PC-3 (cell line): ENCODE data around the gene HES1. TPM values are rescaled to one million over a fixed set of nuclear protein-coding genes. Genes with fewer than 3 reads are reported as not detected.
A peak's percentile ranks its signal among the peaks of the same experiment; 100 is the strongest.

Experiments used
- ATAC-seq: fragments of 200-7000 bp; cut with Tn5 transposase; 2 replicates; pipeline ENCODE4 v1.9.1; 2020; ENCODE audit warnings: mild to moderate bottlenecking, moderate library complexity
- BruUV-seq: library from RNA; stranded (reverse); fragments of 400-500 nt; replicated peaks from 2 replicates; lab custom pipeline; 2021; lab: Mats Ljungman, UMichigan
- CTCF ChIA-PET: fragments of 300-600 bp; sonication (Branson Sonifier 250); formaldehyde crosslinking; loops from one replicate; lab custom pipeline; 2022; ENCODE audit warnings: antibody characterized with exemption; lab: Charles Lee
- POLR2A ChIA-PET: fragments of 300-600 bp; sonication (Branson Sonifier 250); formaldehyde crosslinking; loops from one replicate; lab custom pipeline; 2022; ENCODE audit warnings: antibody characterized with exemption; ENCODE audit not compliant: unreplicated experiment; lab: Charles Lee
- DNase-seq: peaks from one replicate; pipeline ENCODE4 v3.0.0-alpha.2; 2015
- H2AFZ ChIP-seq: fragments of 300-600 bp; sonication (generic); 2 replicates; pipeline ENCODE4 v1.6.0; 2016; ENCODE audit warnings: antibody characterized with exemption, low read length
- H3F3A ChIP-seq: fragments of 300-600 bp; sonication (generic); one replicate; pipeline ENCODE4 v1.6.0; 2017; ENCODE audit warnings: antibody characterized with exemption, low read length, control low read depth, mild to moderate bottlenecking; ENCODE audit not compliant: unreplicated experiment
- H3K27ac ChIP-seq: fragments of 300-600 bp; sonication (generic); 2 replicates; pipeline ENCODE4 v1.5.1; 2016; ENCODE audit warnings: mild to moderate bottlenecking, low read length
- H3K27me3 ChIP-seq: fragments of 300-600 bp; sonication (generic); 2 replicates; pipeline ENCODE4 v1.6.1; 2016; ENCODE audit warnings: low read length, mixed read lengths
- H3K36me3 ChIP-seq: fragments of 300-600 bp; sonication (generic); 2 replicates; pipeline ENCODE4 v1.6.1; 2016; ENCODE audit warnings: low read depth, mixed run types, low read length, mixed read lengths
- H3K4me1 ChIP-seq: fragments of 300-600 bp; sonication (generic); 2 replicates; pipeline ENCODE4 v1.5.1; 2016; ENCODE audit warnings: low read length; ENCODE audit not compliant: insufficient read depth
- H3K4me2 ChIP-seq: fragments of 300-600 bp; sonication (generic); 2 replicates; pipeline ENCODE4 v1.6.0; 2016; ENCODE audit warnings: low read length
- H3K4me3 ChIP-seq: fragments of 300-600 bp; sonication (generic); 2 replicates; pipeline ENCODE4 v1.5.1; 2016; ENCODE audit warnings: mild to moderate bottlenecking, low read length, mixed read lengths
- H3K79me2 ChIP-seq: fragments of 300-600 bp; sonication (generic); 2 replicates; pipeline ENCODE4 v1.6.1; 2017; ENCODE audit warnings: low read length, mixed read lengths
- H3K9ac ChIP-seq: fragments of 300-600 bp; sonication (generic); 2 replicates; pipeline ENCODE4 v1.6.0; 2016; ENCODE audit warnings: mild to moderate bottlenecking, low read length
- H3K9me2 ChIP-seq: fragments of 300-600 bp; sonication (generic); replicated peaks from 2 replicates; pipeline ENCODE4 v1.6.1; 2016; ENCODE audit warnings: mixed run types, low read length, mixed read lengths
- H3K9me3 ChIP-seq: fragments of 300-600 bp; sonication (generic); 2 replicates; pipeline ENCODE4 v1.6.1; 2016; ENCODE audit warnings: low read length, mixed read lengths
- H4K20me1 ChIP-seq: fragments of 300-600 bp; sonication (generic); 2 replicates; pipeline ENCODE4 v1.6.1; 2016; ENCODE audit warnings: low read length, mixed read lengths
- CTCF ChIP-seq: fragments of 300-600 bp; sonication (generic); conservative IDR thresholded peaks from 2 replicates; pipeline ENCODE4 v1.5.1; 2017; ENCODE audit warnings: antibody characterized with exemption, low read depth, mild to moderate bottlenecking, low read length
- EZH2 ChIP-seq: fragments of 300-600 bp; sonication (generic); IDR thresholded peaks from one replicate; pipeline ENCODE4 v1.6.1; 2017; ENCODE audit warnings: antibody characterized with exemption, mild to moderate bottlenecking, low read length; ENCODE audit not compliant: unreplicated experiment
- EZH2phosphoT487 ChIP-seq: fragments of 300-600 bp; sonication (generic); IDR thresholded peaks from 2 replicates; pipeline ENCODE4 v1.6.1; 2018; ENCODE audit warnings: mild to moderate bottlenecking, antibody characterized with exemption, low read length, borderline replicate concordance
- intact Hi-C: fragments of 100-400 bp; cut with micrococcal nuclease; formaldehyde crosslinking; loops from 2 replicates; pipeline ENCODE4 v1.9.0; 2023
- total RNA-seq: library from RNA; depleted of rRNA; stranded (reverse); fragments of >200 nt; gene quantifications from 2 replicates; pipeline ENCODE4 v1.2.3, GENCODE V29; 2014

HES1 gene
- total RNA-seq, 1 experiment from 2014 or later, result 906 TPM

GRCh38 chr3:194137008-194137505 lies 1.1 kb downstream of the HES1 start:
- Histone ChIP-seq H3K9me3 (no peaks in the 10 kb centered on the region), H3K4me2 (peak overlapping the region; percentile 96), H3F3A (peaks cover 21% of the 10 kb centered on the region), H3K9me2 (no peaks in the 10 kb centered on the region), H3K79me2 (peaks cover 42% of the 10 kb centered on the region), H3K36me3 (peaks cover 18% of the 10 kb centered on the region; the same call in 1 of the 2 replicates), H3K4me3 (peak overlapping the region; percentile 89), H4K20me1 (peaks cover 22% of the 10 kb centered on the region), H3K4me1 (peaks cover 55% of the 10 kb centered on the region), H3K27me3 (no peaks in the 10 kb centered on the region), H3K27ac (peak overlapping the region; percentile 87), H2AFZ (no peak overlapping the region), H3K9ac (peak overlapping the region; percentile 84)
- no peak for TF ChIP-seq EZH2phosphoT487
- TF ChIP-seq CTCF, result no peak
- TF ChIP-seq EZH2, result no peak
- ChIA-PET CTCF (interaction anchor here (1.3 to 1.4 kb wide), 2 partner anchors 178 to 356 kb away, joined by 4 to 9 read pairs; no protein-coding TSS in a partner anchor), POLR2A (interaction anchor here (1.2 to 1.6 kb wide), 5 partner anchors 186 to 356 kb away, joined by 3 to 10 read pairs (median 5); no protein-coding TSS in a partner anchor)
- BruUV-seq, result no TSS peak
- ATAC-seq, result no peak
- intact Hi-C loops, result loop anchor here (5.0 kb wide), 1 partner anchor 475 kb away; no protein-coding TSS in a partner anchor
- peak; percentile 55 for DNase-seq

- POLR2A ChIA-PET, result interaction anchor here (0.7 to 1.7 kb wide), 11 partner anchors 49 to 357 kb away, joined by 3 to 15 read pairs (median 6); no protein-coding TSS in a partner anchor
Observed at GRCh38 chr3:194137506-194138474, 1.8 kb downstream of the HES1 start.

More at GRCh38 chr3:194137506-194138474, 1.8 kb downstream of the HES1 start:
- ATAC-seq, result peak; percentile 0; the same call in 1 of the 2 replicates
- Histone ChIP-seq H3K4me2 (peak overlapping the region; percentile 96), H3K4me1 (peaks cover 55% of the 10 kb centered on the region), H3K9me2 (no peaks in the 10 kb centered on the region), H3K4me3 (peak overlapping the region; percentile 89), H3K36me3 (peaks cover 18% of the 10 kb centered on the region; the same call in 1 of the 2 replicates), H3F3A (peaks cover 24% of the 10 kb centered on the region), H2AFZ (no peak overlapping the region), H3K9ac (peak overlapping the region; percentile 84), H3K79me2 (peaks cover 42% of the 10 kb centered on the region), H3K9me3 (no peaks in the 10 kb centered on the region), H4K20me1 (peaks cover 22% of the 10 kb centered on the region), H3K27ac (peak overlapping the region; percentile 87), H3K27me3 (no peaks in the 10 kb centered on the region)
- DNase-seq, result peak; percentile 72
- CTCF ChIA-PET, result interaction anchor here (0.5 to 4.2 kb wide), 5 partner anchors 21 to 357 kb away, joined by 4 to 42 read pairs (median 6); no protein-coding TSS in a partner anchor
- TF ChIP-seq EZH2 (no peak), CTCF (peak; percentile 39), EZH2phosphoT487 (peak; percentile 56; the same call in 1 of the 2 replicates)
- intact Hi-C loops, result loop anchor here (5.0 kb wide), 1 partner anchor 475 kb away; no protein-coding TSS in a partner anchor
- no TSS peak for BruUV-seq
